ENCODE data around the gene KRT222.
A peak's percentile ranks its signal among the peaks of the same experiment; 100 is the strongest.

The KRT222 gene

DNA sequence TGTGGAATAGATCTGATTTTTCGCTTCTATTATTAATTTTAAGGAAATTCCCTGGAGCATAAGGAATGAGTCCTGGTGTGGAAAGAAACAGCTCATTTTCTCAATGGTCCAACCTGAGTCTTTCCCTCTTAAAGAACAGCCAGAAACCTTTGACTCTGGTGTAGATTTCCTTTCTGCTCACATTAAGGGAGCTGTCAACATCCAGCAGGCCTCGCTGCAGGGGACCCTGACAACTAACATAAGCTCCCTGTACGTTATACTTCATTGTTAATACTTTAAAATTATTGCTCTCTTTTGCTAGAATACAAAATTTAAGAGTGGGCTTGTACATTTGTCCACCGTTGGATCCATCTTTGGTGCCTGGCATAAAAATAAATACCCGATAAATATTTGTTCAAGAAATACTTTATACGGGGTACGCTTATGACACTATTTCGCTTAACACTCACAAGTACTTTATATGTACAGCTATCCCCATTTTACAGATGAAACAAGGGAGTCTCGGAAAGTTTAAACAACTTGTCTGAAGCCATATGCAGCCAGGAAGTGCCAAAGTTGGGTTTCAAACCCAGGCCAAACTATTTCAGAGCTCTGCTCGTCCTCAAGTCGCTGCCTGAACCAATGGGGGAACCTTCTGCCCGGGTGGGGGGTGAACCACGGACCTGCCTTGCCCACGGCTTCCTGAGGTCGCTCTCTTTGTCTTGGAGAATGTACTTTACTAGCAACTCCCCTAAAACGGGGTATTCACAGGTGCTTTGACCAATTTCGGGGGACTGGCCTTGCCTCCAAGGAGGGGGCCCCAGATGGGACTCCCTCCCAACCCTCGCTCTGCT is 18.0 kb downstream of the KRT222 start:
- TF ChIP-seq ZNF8 (CRISPR knock-in tag; IDR thresholded peaks at IDR 0.05) (no peak), OSR1 (CRISPR knock-in tag; IDR thresholded peaks at IDR 0.05) (no peak), BACH2 (CRISPR knock-in tag; IDR thresholded peaks at IDR 0.05; ENCODE audit: borderline replicate concordance) (no peak), ZFP3 (CRISPR knock-in tag; IDR thresholded peaks at IDR 0.05) (no peak), ZNF565 (CRISPR knock-in tag; conservative IDR thresholded peaks at IDR 0.05; ENCODE audit: low read depth) (no peak), ZFP30 (CRISPR knock-in tag; IDR thresholded peaks at IDR 0.05) (no peak), SNAI2 (CRISPR knock-in tag; IDR thresholded peaks at IDR 0.05) (no peak), GLIS3 (CRISPR knock-in tag; IDR thresholded peaks at IDR 0.05) (no peak), TOX (CRISPR knock-in tag; IDR thresholded peaks at IDR 0.05; ENCODE audit: borderline replicate concordance) (no peak), ZNF70 (CRISPR knock-in tag; IDR thresholded peaks at IDR 0.05) (no peak), ARNTL (CRISPR knock-in tag; IDR thresholded peaks at IDR 0.05; ENCODE audit: borderline replicate concordance, low read depth) (no peak), CSDC2 (CRISPR knock-in tag; IDR thresholded peaks at IDR 0.05) (no peak), ZC3H10 (CRISPR knock-in tag; IDR thresholded peaks at IDR 0.05) (no peak), TCF4 (CRISPR knock-in tag; IDR thresholded peaks at IDR 0.05; ENCODE audit: borderline replicate concordance) (no peak), ISL1 (CRISPR knock-in tag; IDR thresholded peaks at IDR 0.05) (no peak)
- TF ChIP-seq, protein P1, sequence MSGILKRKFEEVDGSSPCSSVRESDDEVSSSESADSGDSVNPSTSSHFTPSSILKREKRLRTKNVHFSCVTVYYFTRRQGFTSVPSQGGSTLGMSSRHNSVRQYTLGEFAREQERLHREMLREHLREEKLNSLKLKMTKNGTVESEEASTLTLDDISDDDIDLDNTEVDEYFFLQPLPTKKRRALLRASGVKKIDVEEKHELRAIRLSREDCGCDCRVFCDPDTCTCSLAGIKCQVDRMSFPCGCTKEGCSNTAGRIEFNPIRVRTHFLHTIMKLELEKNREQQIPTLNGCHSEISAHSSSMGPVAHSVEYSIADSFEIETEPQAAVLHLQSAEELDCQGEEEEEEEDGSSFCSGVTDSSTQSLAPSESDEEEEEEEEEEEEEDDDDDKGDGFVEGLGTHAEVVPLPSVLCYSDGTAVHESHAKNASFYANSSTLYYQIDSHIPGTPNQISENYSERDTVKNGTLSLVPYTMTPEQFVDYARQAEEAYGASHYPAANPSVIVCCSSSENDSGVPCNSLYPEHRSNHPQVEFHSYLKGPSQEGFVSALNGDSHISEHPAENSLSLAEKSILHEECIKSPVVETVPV (CRISPR knock-in tag; IDR thresholded peaks at IDR 0.05) = no peak
- TF ChIP-seq, protein P2, sequence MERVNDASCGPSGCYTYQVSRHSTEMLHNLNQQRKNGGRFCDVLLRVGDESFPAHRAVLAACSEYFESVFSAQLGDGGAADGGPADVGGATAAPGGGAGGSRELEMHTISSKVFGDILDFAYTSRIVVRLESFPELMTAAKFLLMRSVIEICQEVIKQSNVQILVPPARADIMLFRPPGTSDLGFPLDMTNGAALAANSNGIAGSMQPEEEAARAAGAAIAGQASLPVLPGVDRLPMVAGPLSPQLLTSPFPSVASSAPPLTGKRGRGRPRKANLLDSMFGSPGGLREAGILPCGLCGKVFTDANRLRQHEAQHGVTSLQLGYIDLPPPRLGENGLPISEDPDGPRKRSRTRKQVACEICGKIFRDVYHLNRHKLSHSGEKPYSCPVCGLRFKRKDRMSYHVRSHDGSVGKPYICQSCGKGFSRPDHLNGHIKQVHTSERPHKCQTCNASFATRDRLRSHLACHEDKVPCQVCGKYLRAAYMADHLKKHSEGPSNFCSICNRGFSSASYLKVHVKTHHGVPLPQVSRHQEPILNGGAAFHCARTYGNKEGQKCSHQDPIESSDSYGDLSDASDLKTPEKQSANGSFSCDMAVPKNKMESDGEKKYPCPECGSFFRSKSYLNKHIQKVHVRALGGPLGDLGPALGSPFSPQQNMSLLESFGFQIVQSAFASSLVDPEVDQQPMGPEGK (CRISPR knock-in tag; IDR thresholded peaks at IDR 0.05; ENCODE audit: borderline replicate concordance) = no peak
- TF ChIP-seq, protein P3, sequence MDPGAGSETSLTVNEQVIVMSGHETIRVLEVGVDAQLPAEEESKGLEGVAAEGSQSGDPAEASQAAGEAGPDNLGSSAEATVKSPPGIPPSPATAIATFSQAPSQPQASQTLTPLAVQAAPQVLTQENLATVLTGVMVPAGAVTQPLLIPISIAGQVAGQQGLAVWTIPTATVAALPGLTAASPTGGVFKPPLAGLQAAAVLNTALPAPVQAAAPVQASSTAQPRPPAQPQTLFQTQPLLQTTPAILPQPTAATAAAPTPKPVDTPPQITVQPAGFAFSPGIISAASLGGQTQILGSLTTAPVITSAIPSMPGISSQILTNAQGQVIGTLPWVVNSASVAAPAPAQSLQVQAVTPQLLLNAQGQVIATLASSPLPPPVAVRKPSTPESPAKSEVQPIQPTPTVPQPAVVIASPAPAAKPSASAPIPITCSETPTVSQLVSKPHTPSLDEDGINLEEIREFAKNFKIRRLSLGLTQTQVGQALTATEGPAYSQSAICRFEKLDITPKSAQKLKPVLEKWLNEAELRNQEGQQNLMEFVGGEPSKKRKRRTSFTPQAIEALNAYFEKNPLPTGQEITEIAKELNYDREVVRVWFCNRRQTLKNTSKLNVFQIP (CRISPR knock-in tag; IDR thresholded peaks at IDR 0.05; ENCODE audit: borderline replicate concordance, low read depth) = no peak
- TF ChIP-seq, protein P4, sequence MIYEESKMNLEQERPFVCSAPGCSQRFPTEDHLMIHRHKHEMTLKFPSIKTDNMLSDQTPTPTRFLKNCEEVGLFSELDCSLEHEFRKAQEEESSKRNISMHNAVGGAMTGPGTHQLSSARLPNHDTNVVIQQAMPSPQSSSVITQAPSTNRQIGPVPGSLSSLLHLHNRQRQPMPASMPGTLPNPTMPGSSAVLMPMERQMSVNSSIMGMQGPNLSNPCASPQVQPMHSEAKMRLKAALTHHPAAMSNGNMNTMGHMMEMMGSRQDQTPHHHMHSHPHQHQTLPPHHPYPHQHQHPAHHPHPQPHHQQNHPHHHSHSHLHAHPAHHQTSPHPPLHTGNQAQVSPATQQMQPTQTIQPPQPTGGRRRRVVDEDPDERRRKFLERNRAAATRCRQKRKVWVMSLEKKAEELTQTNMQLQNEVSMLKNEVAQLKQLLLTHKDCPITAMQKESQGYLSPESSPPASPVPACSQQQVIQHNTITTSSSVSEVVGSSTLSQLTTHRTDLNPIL (CRISPR knock-in tag; IDR thresholded peaks at IDR 0.05; ENCODE audit: low read depth) = no peak
- TF ChIP-seq, protein P5, sequence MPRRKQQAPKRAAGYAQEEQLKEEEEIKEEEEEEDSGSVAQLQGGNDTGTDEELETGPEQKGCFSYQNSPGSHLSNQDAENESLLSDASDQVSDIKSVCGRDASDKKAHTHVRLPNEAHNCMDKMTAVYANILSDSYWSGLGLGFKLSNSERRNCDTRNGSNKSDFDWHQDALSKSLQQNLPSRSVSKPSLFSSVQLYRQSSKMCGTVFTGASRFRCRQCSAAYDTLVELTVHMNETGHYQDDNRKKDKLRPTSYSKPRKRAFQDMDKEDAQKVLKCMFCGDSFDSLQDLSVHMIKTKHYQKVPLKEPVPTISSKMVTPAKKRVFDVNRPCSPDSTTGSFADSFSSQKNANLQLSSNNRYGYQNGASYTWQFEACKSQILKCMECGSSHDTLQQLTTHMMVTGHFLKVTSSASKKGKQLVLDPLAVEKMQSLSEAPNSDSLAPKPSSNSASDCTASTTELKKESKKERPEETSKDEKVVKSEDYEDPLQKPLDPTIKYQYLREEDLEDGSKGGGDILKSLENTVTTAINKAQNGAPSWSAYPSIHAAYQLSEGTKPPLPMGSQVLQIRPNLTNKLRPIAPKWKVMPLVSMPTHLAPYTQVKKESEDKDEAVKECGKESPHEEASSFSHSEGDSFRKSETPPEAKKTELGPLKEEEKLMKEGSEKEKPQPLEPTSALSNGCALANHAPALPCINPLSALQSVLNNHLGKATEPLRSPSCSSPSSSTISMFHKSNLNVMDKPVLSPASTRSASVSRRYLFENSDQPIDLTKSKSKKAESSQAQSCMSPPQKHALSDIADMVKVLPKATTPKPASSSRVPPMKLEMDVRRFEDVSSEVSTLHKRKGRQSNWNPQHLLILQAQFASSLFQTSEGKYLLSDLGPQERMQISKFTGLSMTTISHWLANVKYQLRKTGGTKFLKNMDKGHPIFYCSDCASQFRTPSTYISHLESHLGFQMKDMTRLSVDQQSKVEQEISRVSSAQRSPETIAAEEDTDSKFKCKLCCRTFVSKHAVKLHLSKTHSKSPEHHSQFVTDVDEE (CRISPR knock-in tag; IDR thresholded peaks at IDR 0.05) = no peak
- ATAC-seq = peak; percentile 75

DNA sequence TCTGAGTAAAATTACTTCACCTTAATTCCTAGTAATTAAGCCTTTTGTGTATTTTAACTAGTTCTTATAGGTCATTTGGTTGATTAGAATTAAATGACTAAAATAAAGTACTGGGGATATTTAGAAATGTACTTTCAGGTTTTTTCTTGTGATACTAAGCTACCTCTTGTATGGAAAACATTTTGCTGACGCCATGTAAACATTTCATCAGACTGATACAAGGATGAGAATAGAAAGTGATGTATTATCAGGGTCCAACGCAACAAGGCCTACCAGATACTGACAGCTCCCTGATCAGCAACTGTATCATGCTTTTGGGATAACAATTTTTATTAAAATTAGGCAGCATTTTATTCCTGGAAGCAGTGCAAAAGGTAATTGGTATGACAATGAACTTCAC is 19.0 kb downstream of the KRT222 start:
- TF ChIP-seq ZNF70 (CRISPR knock-in tag; IDR thresholded peaks at IDR 0.05) (no peak), ZFP3 (CRISPR knock-in tag; IDR thresholded peaks at IDR 0.05) (no peak), CSDC2 (CRISPR knock-in tag; IDR thresholded peaks at IDR 0.05) (no peak), TOX (CRISPR knock-in tag; IDR thresholded peaks at IDR 0.05; ENCODE audit: borderline replicate concordance) (no peak), BACH2 (CRISPR knock-in tag; IDR thresholded peaks at IDR 0.05; ENCODE audit: borderline replicate concordance) (no peak)
- TF ChIP-seq, protein P3 (CRISPR knock-in tag; IDR thresholded peaks at IDR 0.05; ENCODE audit: borderline replicate concordance, low read depth) = no peak
- TF ChIP-seq, protein P1 (CRISPR knock-in tag; IDR thresholded peaks at IDR 0.05) = no peak
- TF ChIP-seq, protein P4 (CRISPR knock-in tag; IDR thresholded peaks at IDR 0.05; ENCODE audit: low read depth) = no peak
- TF ChIP-seq, protein P2 (CRISPR knock-in tag; IDR thresholded peaks at IDR 0.05; ENCODE audit: borderline replicate concordance) = no peak
- ATAC-seq = no peak
